Liver (tissue), 9 donors: ENCODE data around the gene NFATC4. TPM values are rescaled to one million over a fixed set of nuclear protein-coding genes. Genes with fewer than 3 reads are reported as not detected.

Experiments
- DNase-seq: peaks from one replicate; pipeline ENCODE4 v3.0.0-alpha.2; 2017; ENCODE audit warnings: low spot score
- H3K27ac ChIP-seq, 2 donors: one replicate each; pipeline ENCODE4 v1.7.0; 2013; ENCODE audit warnings: inconsistent platforms in 2 of 2, low read length in 2 of 2, control low read depth in 1 of 2, low read depth in 1 of 2, mild to moderate bottlenecking in 1 of 2
- H3K27me3 ChIP-seq, 4 donors: one replicate each; pipeline versions ENCODE4 v1.6.1 to v1.7.0; 2013; ENCODE audit warnings: low read length in 3 of 4, inconsistent platforms in 1 of 4, mild to moderate bottlenecking in 1 of 4, moderate library complexity in 1 of 4; ENCODE audit not compliant: control insufficient read depth in 4 of 4, insufficient read depth in 4 of 4
- H3K36me3 ChIP-seq, 4 donors: one replicate each; pipeline versions ENCODE4 v1.6.1 to v1.7.0; 2013; ENCODE audit warnings: low read length in 3 of 4, mild to moderate bottlenecking in 3 of 4, low read depth in 1 of 4, moderate library complexity in 1 of 4; ENCODE audit not compliant: control insufficient read depth in 4 of 4, insufficient read depth in 3 of 4
- H3K4me1 ChIP-seq, 4 donors: one replicate each; pipeline versions ENCODE4 v1.6.1 to v1.7.0; 2013; ENCODE audit warnings: low read length in 3 of 4, mild to moderate bottlenecking in 3 of 4, moderate library complexity in 1 of 4; ENCODE audit not compliant: control insufficient read depth in 4 of 4, insufficient read depth in 4 of 4
- H3K4me3 ChIP-seq, 3 donors: one replicate each; pipeline versions ENCODE4 v1.6.1 to v1.7.0; 2013; ENCODE audit warnings: low read length in 3 of 3, control low read depth in 1 of 3, low read depth in 1 of 3, mild to moderate bottlenecking in 1 of 3
- H3K9ac ChIP-seq, 2 donors: one replicate each; pipeline ENCODE4 v1.7.0; 2013; ENCODE audit warnings: low read length in 2 of 2, mild to moderate bottlenecking in 2 of 2, moderate library complexity in 2 of 2, control low read depth in 1 of 2, low read depth in 1 of 2
- H3K9me3 ChIP-seq, 4 donors: one replicate each; pipeline versions ENCODE4 v1.6.1 to v1.7.0; 2013; ENCODE audit warnings: low read length in 3 of 4; ENCODE audit not compliant: control insufficient read depth in 4 of 4
- EGR1 ChIP-seq, 2 donors: IDR thresholded peaks; 2 replicates each; pipeline ENCODE4 v1.6.1; 2016 to 2018; ENCODE audit warnings: antibody characterized with exemption in 2 of 2, low read depth in 2 of 2
- FOXA1 ChIP-seq: IDR thresholded peaks from 2 replicates; pipeline ENCODE4 v1.6.1; 2016; ENCODE audit warnings: antibody characterized with exemption
- FOXA2 ChIP-seq: IDR thresholded peaks from 2 replicates; pipeline ENCODE4 v1.6.1; 2016; ENCODE audit warnings: antibody characterized with exemption
- GABPA ChIP-seq, 2 donors: IDR thresholded peaks in 1 of 2; conservative IDR thresholded peaks in 1 of 2; 2 replicates each; pipeline ENCODE4 v1.6.1; 2016; ENCODE audit warnings: antibody characterized with exemption in 2 of 2, mild to moderate bottlenecking in 1 of 2, moderate library complexity in 1 of 2
- HNF4A ChIP-seq, 2 donors: conservative IDR thresholded peaks; 2 replicates each; pipeline ENCODE4 v1.6.1; 2016; ENCODE audit warnings: antibody characterized with exemption in 2 of 2, mild to moderate bottlenecking in 2 of 2
- HNF4G ChIP-seq: IDR thresholded peaks from 2 replicates; pipeline ENCODE4 v1.6.1; 2016; ENCODE audit warnings: antibody characterized with exemption
- JUND ChIP-seq, 2 donors: IDR thresholded peaks; 2 replicates each; pipeline ENCODE4 v1.6.1; 2016; ENCODE audit warnings: antibody characterized with exemption in 2 of 2
- NR2F2 ChIP-seq: IDR thresholded peaks from 2 replicates; pipeline ENCODE4 v1.6.1; 2016; ENCODE audit warnings: antibody characterized with exemption
- RXRA ChIP-seq, 2 donors: IDR thresholded peaks; 2 replicates each; pipeline ENCODE4 v1.6.1; 2017 to 2018; ENCODE audit warnings: antibody characterized with exemption in 2 of 2, mild to moderate bottlenecking in 1 of 2
- SP1 ChIP-seq: IDR thresholded peaks from 2 replicates; pipeline ENCODE4 v1.6.1; 2018; ENCODE audit warnings: antibody characterized with exemption, mild to moderate bottlenecking
- TAF1 ChIP-seq: conservative IDR thresholded peaks from 2 replicates; pipeline ENCODE4 v1.6.1; 2016; ENCODE audit warnings: antibody characterized with exemption, mild to moderate bottlenecking
- YY1 ChIP-seq: IDR thresholded peaks from 2 replicates; pipeline ENCODE4 v1.6.1; 2016; ENCODE audit warnings: antibody characterized with exemption, mild to moderate bottlenecking
- WGBS: extraction: QIAGEN DNeasy Blood & Tissue Kit; methylation state at CpG from one replicate; pipeline ENCODE4 v1.1.7; 2013; 5-methylcytosine and 5-hydroxymethylcytosine counted together
- polyA plus RNA-seq, 2 donors: library from polyadenylated mRNA; stranded (reverse) in 1 of 2; unstranded in 1 of 2; fragments of 200-250 nt in 1 of 2; fragments of >200 nt in 1 of 2; fragmentation: Nextera tagmentation in 1 of 2; extraction: Ambion mirVana in 1 of 2; gene quantifications; one replicate each; pipeline versions ENCODE4 v1.2.1 to v1.2.3, GENCODE V29; 2013 to 2015
- total RNA-seq, 2 donors: library from RNA; depleted of rRNA; stranded (reverse); fragments of >200 nt; gene quantifications; one replicate each; pipeline ENCODE4 v1.2.3, GENCODE V29; 2014
- TF ChIP-seq, protein P1 (sequence below): fragments of 150-350 bp; IDR thresholded peaks from 2 replicates; pipeline ENCODE4 v1.5.1; 2017; ENCODE audit warnings: improper control_type of control experiment, low read depth, low read length; ENCODE audit not compliant: missing input control
- TF ChIP-seq, protein P2 (sequence below): IDR thresholded peaks from 2 replicates; pipeline ENCODE4 v1.6.1; 2016; ENCODE audit warnings: antibody characterized with exemption
- TF ChIP-seq, protein P3 (sequence below): IDR thresholded peaks from 2 replicates; pipeline ENCODE4 v1.6.1; 2016; ENCODE audit warnings: antibody characterized with exemption
- TF ChIP-seq, protein P4 (sequence below): IDR thresholded peaks from 2 replicates; pipeline ENCODE4 v1.6.1; 2016; ENCODE audit warnings: antibody characterized with exemption
- donor health status: healthy.
- donor health status: healthy.
- donor health status: healthy.
- donor health status: healthy.
- donor health status: healthy.

Gene NFATC4
- total and polyA plus RNA-seq, 4 donors: 1.0 to 3.6 (median 1.8) TPM

DNA sequence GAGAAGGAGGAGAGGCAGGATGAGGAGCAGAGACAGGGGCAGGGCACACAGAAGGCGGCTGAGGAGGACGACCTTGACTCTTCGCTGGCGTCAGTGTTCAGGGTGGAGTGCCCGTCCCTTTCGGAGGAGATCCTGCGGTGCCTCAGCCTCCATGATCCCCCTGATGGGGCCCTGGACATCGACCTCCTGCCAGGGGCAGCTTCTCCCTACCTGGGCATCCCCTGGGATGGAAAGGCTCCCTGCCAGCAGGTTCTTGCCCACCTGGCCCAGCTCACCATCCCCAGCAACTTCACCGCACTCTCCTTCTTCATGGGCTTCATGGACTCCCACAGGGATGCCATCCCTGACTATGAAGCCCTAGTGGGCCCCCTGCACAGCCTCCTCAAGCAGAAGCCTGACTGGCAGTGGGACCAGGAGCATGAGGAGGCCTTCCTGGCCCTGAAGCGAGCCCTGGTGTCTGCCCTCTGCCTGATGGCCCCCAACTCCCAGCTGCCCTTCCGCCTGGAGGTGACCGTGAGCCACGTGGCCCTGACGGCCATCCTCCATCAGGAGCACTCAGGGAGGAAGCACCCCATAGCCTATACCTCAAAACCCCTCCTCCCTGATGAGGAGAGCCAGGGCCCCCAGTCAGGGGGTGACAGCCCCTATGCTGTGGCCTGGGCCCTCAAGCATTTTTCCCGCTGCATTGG lies 46.9 kb downstream of the NFATC4 start:
- WGBS: 91% methylated on average over 15 of the region's 15 CpGs
- no peak for DNase-seq

DNA sequence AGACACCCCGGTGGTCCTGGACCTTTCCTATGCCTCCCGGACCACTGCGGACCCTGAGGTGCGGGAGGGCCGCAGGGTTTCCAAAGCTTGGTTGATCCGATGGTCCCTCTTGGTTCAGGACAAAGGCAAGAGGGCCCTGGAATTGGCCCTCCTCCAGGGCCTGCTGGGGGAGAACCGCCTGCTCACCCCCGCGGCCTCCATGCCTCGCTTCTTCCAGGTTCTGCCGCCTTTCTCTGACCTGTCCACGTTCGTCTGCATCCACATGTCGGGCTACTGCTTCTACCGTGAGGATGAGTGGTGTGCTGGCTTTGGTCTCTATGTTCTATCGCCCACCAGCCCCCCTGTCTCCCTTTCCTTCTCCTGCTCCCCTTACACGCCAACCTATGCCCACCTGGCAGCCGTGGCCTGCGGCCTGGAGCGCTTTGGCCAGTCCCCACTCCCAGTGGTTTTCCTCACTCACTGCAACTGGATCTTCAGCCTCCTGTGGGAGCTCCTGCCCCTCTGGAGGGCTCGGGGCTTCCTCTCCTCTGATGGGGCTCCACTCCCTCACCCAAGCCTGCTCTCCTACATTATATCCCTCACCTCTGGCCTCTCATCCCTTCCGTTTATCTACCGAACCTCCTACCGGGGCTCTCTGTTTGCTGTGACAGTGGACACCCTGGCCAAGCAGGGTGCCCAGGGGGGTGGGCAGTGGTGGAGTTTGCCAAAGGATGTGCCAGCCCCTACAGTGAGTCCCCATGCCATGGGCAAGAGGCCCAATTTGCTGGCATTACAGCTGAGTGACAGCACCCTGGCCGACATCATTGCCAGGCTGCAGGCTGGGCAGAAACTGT lies 47.7 kb downstream of the NFATC4 start:
- no peak for DNase-seq
- H3K27me3 ChIP-seq: no peaks in the 10 kb centered on the region
- no peaks in the 10 kb centered on the region for H3K9me3 ChIP-seq
- no peak overlapping the region for H3K27ac ChIP-seq
- H3K36me3 ChIP-seq: peaks cover 0 to 9% (median 3%) of the 10 kb centered on the region in 4 donors
- H3K9ac ChIP-seq: no peak overlapping the region
- 93% methylated on average over 25 of the region's 25 CpGs for WGBS
- peaks cover 0 to 16% (median 7%) of the 10 kb centered on the region in 4 donors for H3K4me1 ChIP-seq
- TF ChIP-seq EGR1 (IDR thresholded peaks at IDR 0.05; ENCODE audit: low read depth in 2 of 2): no peak
- no peak for TF ChIP-seq FOXA1
- no peak for TF ChIP-seq HNF4A (conservative IDR thresholded peaks at IDR 0.05)
- no peak for TF ChIP-seq HNF4G
- TF ChIP-seq, protein P1, sequence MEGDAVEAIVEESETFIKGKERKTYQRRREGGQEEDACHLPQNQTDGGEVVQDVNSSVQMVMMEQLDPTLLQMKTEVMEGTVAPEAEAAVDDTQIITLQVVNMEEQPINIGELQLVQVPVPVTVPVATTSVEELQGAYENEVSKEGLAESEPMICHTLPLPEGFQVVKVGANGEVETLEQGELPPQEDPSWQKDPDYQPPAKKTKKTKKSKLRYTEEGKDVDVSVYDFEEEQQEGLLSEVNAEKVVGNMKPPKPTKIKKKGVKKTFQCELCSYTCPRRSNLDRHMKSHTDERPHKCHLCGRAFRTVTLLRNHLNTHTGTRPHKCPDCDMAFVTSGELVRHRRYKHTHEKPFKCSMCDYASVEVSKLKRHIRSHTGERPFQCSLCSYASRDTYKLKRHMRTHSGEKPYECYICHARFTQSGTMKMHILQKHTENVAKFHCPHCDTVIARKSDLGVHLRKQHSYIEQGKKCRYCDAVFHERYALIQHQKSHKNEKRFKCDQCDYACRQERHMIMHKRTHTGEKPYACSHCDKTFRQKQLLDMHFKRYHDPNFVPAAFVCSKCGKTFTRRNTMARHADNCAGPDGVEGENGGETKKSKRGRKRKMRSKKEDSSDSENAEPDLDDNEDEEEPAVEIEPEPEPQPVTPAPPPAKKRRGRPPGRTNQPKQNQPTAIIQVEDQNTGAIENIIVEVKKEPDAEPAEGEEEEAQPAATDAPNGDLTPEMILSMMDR: no peak
- H3K4me3 ChIP-seq: no peak overlapping the region

More for the DNA sequence above, 46.9 kb downstream of the NFATC4 start:
- Histone ChIP-seq H3K9ac (no peak overlapping the region), H3K27me3 (no peaks in the 10 kb centered on the region), H3K4me1 (peaks cover 0 to 16% (median 7%) of the 10 kb centered on the region in 4 donors), H3K4me3 (no peak overlapping the region), H3K36me3 (peaks cover 0 to 9% (median 3%) of the 10 kb centered on the region in 4 donors), H3K27ac (no peak overlapping the region), H3K9me3 (no peaks in the 10 kb centered on the region)
- TF ChIP-seq FOXA2: no peak
- no peak for TF ChIP-seq JUND (IDR thresholded peaks at IDR 0.05)
- no peak for TF ChIP-seq HNF4G
- TF ChIP-seq EGR1 (IDR thresholded peaks at IDR 0.05; ENCODE audit: low read depth in 2 of 2): no peak
- TF ChIP-seq TAF1: no peak
- TF ChIP-seq GABPA (IDR thresholded peaks at IDR 0.05 in 1 of 2, conservative IDR thresholded peaks at IDR 0.05 in 1 of 2): no peak
- no peak for TF ChIP-seq SP1

DNA sequence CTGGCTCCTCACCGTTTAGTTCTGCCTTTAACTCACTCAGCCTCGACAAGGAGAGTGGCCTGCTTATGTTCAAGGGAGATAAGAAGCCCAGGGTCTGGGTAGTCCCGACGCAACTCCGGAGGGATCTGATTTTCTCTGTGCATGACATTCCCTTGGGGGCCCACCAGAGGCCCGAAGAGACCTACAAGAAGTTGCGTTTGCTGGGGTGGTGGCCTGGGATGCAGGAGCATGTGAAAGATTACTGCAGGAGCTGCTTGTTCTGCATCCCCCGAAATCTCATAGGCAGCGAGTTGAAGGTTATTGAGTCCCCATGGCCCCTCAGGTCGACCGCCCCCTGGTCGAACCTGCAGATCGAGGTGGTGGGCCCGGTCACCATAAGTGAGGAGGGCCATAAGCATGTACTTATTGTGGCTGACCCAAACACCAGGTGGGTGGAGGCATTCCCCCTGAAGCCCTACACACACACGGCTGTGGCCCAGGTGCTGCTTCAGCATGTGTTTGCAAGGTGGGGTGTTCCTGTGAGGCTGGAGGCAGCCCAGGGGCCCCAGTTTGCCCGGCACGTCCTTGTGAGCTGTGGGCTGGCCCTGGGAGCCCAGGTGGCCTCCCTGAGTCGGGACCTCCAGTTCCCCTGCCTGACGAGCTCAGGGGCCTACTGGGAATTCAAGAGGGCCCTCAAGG lies 48.4 kb downstream of the NFATC4 start:
- WGBS: 88% methylated on average over 19 of the region's 19 CpGs
- Histone ChIP-seq H3K9me3 (no peaks in the 10 kb centered on the region), H3K36me3 (peaks cover 0 to 9% (median 3%) of the 10 kb centered on the region in 4 donors), H3K27ac (no peak overlapping the region), H3K4me1 (peaks cover 0 to 16% (median 7%) of the 10 kb centered on the region in 4 donors), H3K27me3 (no peaks in the 10 kb centered on the region), H3K9ac (no peak overlapping the region), H3K4me3 (no peak overlapping the region)
- no peak for DNase-seq
- TF ChIP-seq, protein P2, sequence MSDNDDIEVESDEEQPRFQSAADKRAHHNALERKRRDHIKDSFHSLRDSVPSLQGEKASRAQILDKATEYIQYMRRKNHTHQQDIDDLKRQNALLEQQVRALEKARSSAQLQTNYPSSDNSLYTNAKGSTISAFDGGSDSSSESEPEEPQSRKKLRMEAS: no peak
- TF ChIP-seq TAF1 (no peak), GABPA (IDR thresholded peaks at IDR 0.05 in 1 of 2, conservative IDR thresholded peaks at IDR 0.05 in 1 of 2) (no peak), NR2F2 (no peak), SP1 (no peak), YY1 (no peak), FOXA1 (no peak), FOXA2 (no peak), RXRA (IDR thresholded peaks at IDR 0.05) (no peak)
- TF ChIP-seq, protein P1: no peak
- TF ChIP-seq, protein P3, sequence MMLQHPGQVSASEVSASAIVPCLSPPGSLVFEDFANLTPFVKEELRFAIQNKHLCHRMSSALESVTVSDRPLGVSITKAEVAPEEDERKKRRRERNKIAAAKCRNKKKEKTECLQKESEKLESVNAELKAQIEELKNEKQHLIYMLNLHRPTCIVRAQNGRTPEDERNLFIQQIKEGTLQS: no peak
- TF ChIP-seq, protein P4, sequence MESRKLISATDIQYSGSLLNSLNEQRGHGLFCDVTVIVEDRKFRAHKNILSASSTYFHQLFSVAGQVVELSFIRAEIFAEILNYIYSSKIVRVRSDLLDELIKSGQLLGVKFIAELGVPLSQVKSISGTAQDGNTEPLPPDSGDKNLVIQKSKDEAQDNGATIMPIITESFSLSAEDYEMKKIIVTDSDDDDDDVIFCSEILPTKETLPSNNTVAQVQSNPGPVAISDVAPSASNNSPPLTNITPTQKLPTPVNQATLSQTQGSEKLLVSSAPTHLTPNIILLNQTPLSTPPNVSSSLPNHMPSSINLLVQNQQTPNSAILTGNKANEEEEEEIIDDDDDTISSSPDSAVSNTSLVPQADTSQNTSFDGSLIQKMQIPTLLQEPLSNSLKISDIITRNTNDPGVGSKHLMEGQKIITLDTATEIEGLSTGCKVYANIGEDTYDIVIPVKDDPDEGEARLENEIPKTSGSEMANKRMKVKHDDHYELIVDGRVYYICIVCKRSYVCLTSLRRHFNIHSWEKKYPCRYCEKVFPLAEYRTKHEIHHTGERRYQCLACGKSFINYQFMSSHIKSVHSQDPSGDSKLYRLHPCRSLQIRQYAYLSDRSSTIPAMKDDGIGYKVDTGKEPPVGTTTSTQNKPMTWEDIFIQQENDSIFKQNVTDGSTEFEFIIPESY: no peak
